Left lung (tissue), 10 donors: ENCODE data around the gene RNF121. TPM values are rescaled to one million over a fixed set of nuclear protein-coding genes. Genes with fewer than 3 reads are reported as not detected.
A peak's percentile ranks its signal among the peaks of the same experiment; 100 is the strongest.

ENCODE experiments used
- ATAC-seq: fragments of 200-7000 bp; cut with Tn5 transposase; one replicate; pipeline ENCODE4 v1.9.1; 2020; ENCODE audit warnings: moderate library complexity
- DNase-seq, 4 donors: peaks; one replicate each; pipeline ENCODE4 v3.0.0-alpha.2; 2013 to 2020
- H3K27ac ChIP-seq, 2 donors: fragments of 200-600 bp; sonication (generic) in 1 of 2; one replicate each; pipeline versions ENCODE4 v1.5.0 to v1.8.0; 2020 to 2021
- H3K27me3 ChIP-seq, 2 donors: fragments of 200-600 bp; sonication (generic) in 1 of 2; one replicate each; pipeline versions ENCODE4 v1.5.0 to v1.8.0; 2020 to 2021
- H3K36me3 ChIP-seq, 2 donors: fragments of 200-600 bp; sonication (generic) in 1 of 2; one replicate each; pipeline versions ENCODE4 v1.5.0 to v1.8.0; 2020 to 2021
- H3K4me1 ChIP-seq, 2 donors: fragments of 200-600 bp; one replicate each; pipeline ENCODE4 v1.8.0; 2021
- H3K4me3 ChIP-seq, 2 donors: fragments of 200-600 bp; sonication (generic) in 1 of 2; one replicate each; pipeline versions ENCODE4 v1.5.0 to v1.8.0; 2020 to 2021; ENCODE audit warnings: mild to moderate bottlenecking in 1 of 2
- H3K9me3 ChIP-seq, 2 donors: fragments of 200-600 bp; sonication (generic) in 1 of 2; one replicate each; pipeline versions ENCODE4 v1.5.0 to v1.8.0; 2020 to 2021
- intact Hi-C, 2 donors: fragments of 100-400 bp; cut with DNase I; formaldehyde crosslinking; loops; one replicate each; pipeline versions ENCODE4 v1.11.2 to v1.14.2; 2022
- polyA plus RNA-seq, 6 donors: library from polyadenylated mRNA; unstranded; fragments of 120-200 nt; gene quantifications; one replicate each; pipeline ENCODE4 v1.2.1, GENCODE V29; 2013; ENCODE audit not compliant: insufficient read length in 6 of 6
- total RNA-seq, 2 donors: library from RNA; stranded (reverse); fragmentation: NEBNext Ultra II Directional; extraction: Animal tissue kit (Norgen Biotek cat#: 25700); gene quantifications; one replicate each; pipeline ENCODE4 v1.2.1, GENCODE V29; 2021
- TF ChIP-seq, protein P1 (sequence below), 2 donors: fragments of 200-600 bp; sonication (generic) in 1 of 2; IDR thresholded peaks; one replicate each; pipeline versions ENCODE4 v1.5.0 to v1.8.0; 2021; ENCODE audit warnings: antibody characterized with exemption in 2 of 2
- donor health status: DM: no; HTN: yes; CAD: no.
- donor health status: DM: no; HTN: no; CAD: no.

The RNF121 gene
- total and polyA plus RNA-seq, 8 donors, result 30.3 to 40.6 (median 33.8) TPM

DNA sequence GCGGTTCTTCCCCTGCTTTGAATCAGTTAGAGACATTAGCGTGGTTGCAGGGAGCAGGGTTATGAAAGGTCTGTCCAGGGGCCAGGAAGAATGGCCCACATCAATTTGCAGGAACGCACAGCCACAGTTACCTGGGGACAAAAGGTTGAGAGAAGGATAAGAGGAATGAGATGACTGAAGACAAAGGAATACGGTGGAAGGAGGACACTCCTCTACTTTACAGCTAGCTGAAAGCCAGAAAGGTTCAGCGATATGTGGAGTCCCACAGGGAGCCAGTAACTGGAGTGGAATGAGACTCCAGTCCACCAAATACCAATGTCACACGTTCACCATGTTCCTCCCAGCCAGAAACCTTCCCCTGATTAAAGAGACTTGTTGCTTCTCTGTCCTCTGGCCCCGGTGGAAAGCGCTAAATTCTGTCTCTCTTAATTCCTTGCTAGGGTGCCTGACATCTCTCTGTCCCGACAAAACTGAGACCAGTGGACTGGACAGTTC is 11.2 kb upstream of the RNF121 start:
- intact Hi-C loops, result no loop called here
- DNase-seq (no peak), ATAC-seq (no peak)
- Histone ChIP-seq H3K4me1 (no peaks in the 10 kb centered on the region), H3K4me3 (no peak overlapping the region), H3K36me3 (peaks cover 0 to 68% of the 10 kb centered on the region in 2 donors), H3K27ac (no peak overlapping the region), H3K27me3 (no peaks in the 10 kb centered on the region), H3K9me3 (no peaks in the 10 kb centered on the region)
- TF ChIP-seq, protein P1, sequence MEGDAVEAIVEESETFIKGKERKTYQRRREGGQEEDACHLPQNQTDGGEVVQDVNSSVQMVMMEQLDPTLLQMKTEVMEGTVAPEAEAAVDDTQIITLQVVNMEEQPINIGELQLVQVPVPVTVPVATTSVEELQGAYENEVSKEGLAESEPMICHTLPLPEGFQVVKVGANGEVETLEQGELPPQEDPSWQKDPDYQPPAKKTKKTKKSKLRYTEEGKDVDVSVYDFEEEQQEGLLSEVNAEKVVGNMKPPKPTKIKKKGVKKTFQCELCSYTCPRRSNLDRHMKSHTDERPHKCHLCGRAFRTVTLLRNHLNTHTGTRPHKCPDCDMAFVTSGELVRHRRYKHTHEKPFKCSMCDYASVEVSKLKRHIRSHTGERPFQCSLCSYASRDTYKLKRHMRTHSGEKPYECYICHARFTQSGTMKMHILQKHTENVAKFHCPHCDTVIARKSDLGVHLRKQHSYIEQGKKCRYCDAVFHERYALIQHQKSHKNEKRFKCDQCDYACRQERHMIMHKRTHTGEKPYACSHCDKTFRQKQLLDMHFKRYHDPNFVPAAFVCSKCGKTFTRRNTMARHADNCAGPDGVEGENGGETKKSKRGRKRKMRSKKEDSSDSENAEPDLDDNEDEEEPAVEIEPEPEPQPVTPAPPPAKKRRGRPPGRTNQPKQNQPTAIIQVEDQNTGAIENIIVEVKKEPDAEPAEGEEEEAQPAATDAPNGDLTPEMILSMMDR (IDR thresholded peaks at IDR 0.05), result no peak

DNA sequence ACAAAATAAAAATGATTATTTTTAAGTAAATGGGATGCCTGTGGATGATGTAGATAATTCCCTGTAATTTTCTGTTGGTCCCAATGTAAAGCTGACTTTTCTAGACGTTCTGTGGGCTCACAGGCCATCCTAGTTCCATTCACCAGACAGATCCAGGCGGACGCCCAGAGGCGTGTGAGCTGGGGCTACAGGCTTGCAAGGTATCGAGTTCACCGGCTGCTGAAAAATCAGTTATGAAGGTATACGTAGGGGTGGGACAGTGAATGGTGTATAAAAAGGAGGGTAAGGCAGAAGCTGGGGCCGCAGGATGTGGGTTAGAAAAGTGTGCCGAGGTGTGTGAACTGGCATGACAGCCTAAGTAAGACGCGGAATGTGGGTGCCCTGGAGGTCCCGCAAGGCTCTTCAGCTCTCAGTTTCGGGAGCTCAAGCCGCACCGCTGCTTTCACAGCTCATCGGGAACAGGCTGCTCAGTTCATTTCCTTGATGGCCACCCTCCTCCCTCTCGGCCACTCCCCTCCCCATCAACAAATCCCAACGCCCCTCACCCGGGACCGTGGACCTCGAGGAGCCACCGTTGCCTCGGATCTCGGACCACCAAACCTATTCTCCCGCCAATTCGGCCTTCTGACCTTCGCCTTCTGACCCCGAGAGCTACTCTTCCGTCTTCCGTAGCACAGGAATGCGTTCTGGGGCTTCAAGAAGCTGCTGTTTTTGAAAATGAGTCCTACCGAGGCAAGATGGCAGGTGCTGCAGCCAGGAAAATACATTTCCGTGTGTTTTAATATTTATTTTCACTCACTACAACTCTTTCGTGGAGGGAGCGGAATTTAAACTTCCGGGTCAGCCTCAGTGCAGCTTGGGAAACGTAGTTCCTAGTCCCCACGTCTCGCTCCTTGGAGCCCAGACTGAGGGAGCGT is 768 bp upstream of the RNF121 start, which contains the start of gene XNDC1N:
XNDC1N (minus strand) TSS at position 775 of the 917 bp plus-strand sequence. CDS start 5,241 bp downstream, outside the sequence.
- intact Hi-C loops, result no loop called here
- H3K4me3 ChIP-seq, result peak within 1 kb of the TSS; percentile 89 to 91
- H3K27ac ChIP-seq, result peak within 1 kb of the TSS; percentile 88 to 93
- peaks cover 5 to 39% of the 10 kb centered on the region in 2 donors for H3K4me1 ChIP-seq
- peaks cover 0 to 7% of the 10 kb centered on the region in 2 donors for H3K36me3 ChIP-seq
- no peaks in the 10 kb centered on the region for H3K27me3 ChIP-seq
- peak in 2 of 4 donors; percentile 81 to 91 for DNase-seq
- TF ChIP-seq, protein P1 (IDR thresholded peaks at IDR 0.05), result no peak
- peak; percentile 95 for ATAC-seq
- H3K9me3 ChIP-seq, result no peaks in the 10 kb centered on the region

DNA sequence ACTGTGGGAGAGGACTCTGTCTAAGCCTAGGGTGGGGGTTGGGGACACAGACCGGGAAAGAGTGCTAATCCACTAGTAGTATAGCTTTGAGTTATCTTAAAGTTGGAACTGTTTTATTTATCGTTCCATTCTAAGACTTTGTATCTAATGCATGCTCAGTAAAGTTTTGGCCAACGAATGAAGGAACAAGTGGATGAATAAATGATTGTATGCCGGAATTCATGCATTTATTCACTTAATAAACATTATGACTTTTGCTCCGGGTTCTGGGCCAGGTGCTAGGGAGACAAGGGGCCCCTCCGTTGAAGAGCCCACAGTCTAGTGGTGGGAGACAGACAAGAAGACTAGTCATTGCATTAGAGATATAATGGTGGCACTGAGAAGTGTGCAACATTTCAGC is 645 bp downstream of the RNF121 start:
- no peak for ATAC-seq

DNA sequence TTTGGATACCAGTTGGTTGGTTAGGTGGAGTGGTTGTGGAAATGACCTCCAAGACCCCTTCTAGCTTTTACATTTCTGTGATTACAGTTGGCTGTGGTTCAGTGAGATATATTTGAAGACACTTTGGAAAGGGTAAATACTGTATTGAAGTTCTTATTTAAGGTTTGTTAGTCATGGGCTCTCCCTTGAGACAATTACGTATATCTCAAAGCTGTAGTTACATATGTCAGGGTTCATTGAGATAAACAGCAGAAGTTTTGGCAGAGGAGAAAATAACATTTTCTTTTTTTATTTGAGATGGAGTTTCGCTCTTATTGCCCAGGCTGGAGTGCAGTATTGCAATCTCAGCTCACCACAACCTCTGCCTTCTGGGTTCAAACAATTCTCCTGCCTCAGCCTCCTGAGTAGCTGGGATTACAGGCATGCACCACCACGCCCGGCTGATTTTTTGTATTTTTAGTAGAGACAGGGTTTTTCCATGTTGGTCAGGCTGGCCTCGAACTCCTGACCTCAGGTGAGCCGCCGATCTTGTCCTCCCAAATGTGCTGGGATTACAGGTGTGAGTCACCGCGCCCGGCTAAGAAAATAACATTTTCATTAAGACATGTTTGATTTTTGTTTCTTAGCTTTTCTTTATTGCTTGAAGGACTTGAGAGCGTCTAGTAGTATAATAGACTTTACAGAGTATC is 1.9 kb downstream of the RNF121 start:
- ATAC-seq (no peak), DNase-seq (no peak)
- Histone ChIP-seq H3K36me3 (peaks cover 0 to under 1% of the 10 kb centered on the region in 2 donors), H3K27ac (no peak overlapping the region), H3K4me3 (peak overlapping the region in 1 of 2 donors; percentile 91), H3K4me1 (peaks cover 5 to 39% of the 10 kb centered on the region in 2 donors), H3K9me3 (no peaks in the 10 kb centered on the region), H3K27me3 (no peaks in the 10 kb centered on the region)
- intact Hi-C loops, result no loop called here
- TF ChIP-seq, protein P1 (IDR thresholded peaks at IDR 0.05), result no peak

More for the DNA sequence above, 645 bp downstream of the RNF121 start:
- Histone ChIP-seq H3K9me3 (no peaks in the 10 kb centered on the region), H3K4me3 (peak overlapping the region; percentile 89 to 91), H3K27me3 (no peaks in the 10 kb centered on the region), H3K27ac (no peak overlapping the region), H3K4me1 (peaks cover 5 to 39% of the 10 kb centered on the region in 2 donors), H3K36me3 (peaks cover 0 to 7% of the 10 kb centered on the region in 2 donors)
- TF ChIP-seq, protein P1 (IDR thresholded peaks at IDR 0.05), result no peak
- intact Hi-C loops, result no loop called here
- no peak for DNase-seq

DNA sequence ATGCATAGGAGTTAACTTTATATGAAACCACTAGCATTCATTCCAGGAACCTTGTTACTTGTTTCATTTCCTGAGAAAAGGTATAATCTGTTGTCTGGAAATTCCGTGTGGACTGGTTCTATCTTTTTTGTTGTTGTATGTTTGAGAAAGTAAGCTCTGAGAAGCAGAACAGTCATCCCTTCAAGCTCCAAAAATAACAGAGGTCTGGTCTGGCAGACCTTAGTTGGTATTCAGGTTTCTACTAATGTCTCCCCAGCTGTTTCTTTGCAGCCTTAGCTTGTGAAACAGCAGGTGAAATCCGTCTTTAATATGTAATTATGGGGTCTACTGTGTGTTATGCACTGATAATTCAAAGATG is 2.4 kb downstream of the RNF121 start:
- intact Hi-C loops, result no loop called here
- Histone ChIP-seq H3K27ac (no peak overlapping the region), H3K27me3 (no peaks in the 10 kb centered on the region), H3K36me3 (no peaks in the 10 kb centered on the region), H3K4me1 (peaks cover 5 to 39% of the 10 kb centered on the region in 2 donors), H3K9me3 (no peaks in the 10 kb centered on the region), H3K4me3 (no peak overlapping the region)
- DNase-seq, result no peak
- TF ChIP-seq, protein P1 (IDR thresholded peaks at IDR 0.05), result no peak
- ATAC-seq, result no peak
